Measurements from ENCODE around the gene MARCHF2. TPM values are rescaled to one million over a fixed set of nuclear protein-coding genes. Genes with fewer than 3 reads are reported as not detected.

Gene MARCHF2
- total RNA-seq, 1 donor from 2014 or later: 38.1 TPM

GRCh38 chr19:8387688-8388611 lies 25.2 kb upstream of the MARCHF2 start:
- Histone ChIP-seq H3K36me3 (ENCODE audit: control insufficient read depth in 3 of 3, insufficient read depth in 3 of 3, low read length in 3 of 3) (no peaks in the 10 kb centered on the region), H3K27ac (ENCODE audit: low read depth, low read length) (no peak overlapping the region), H3K27me3 (ENCODE audit: control insufficient read depth in 3 of 3, insufficient read depth in 3 of 3, low read length in 3 of 3) (no peaks in the 10 kb centered on the region), H3K4me1 (ENCODE audit: control insufficient read depth in 3 of 3, insufficient read depth in 3 of 3, low read length in 3 of 3) (peaks cover 18 to 29% (median 23%) of the 10 kb centered on the region in 3 donors), H3K9ac (ENCODE audit: low read depth in 1 of 3, low read length in 3 of 3) (no peak overlapping the region), H3K9me3 (ENCODE audit: control insufficient read depth in 3 of 3, low read length in 3 of 3) (no peaks in the 10 kb centered on the region), H3K4me3 (ENCODE audit: low read length in 3 of 3) (no peak overlapping the region)

- no peak overlapping the region for H3K27ac ChIP-seq (ENCODE audit: low read depth, low read length)
- H3K4me1 ChIP-seq (ENCODE audit: control insufficient read depth in 3 of 3, insufficient read depth in 3 of 3, low read length in 3 of 3): peaks cover 24 to 35% (median 29%) of the 10 kb centered on the region in 3 donors
- no peak overlapping the region for H3K4me3 ChIP-seq (ENCODE audit: low read length in 3 of 3)
- H3K27me3 ChIP-seq (ENCODE audit: control insufficient read depth in 3 of 3, insufficient read depth in 3 of 3, low read length in 3 of 3): no peaks in the 10 kb centered on the region
- no peaks in the 10 kb centered on the region for H3K36me3 ChIP-seq (ENCODE audit: control insufficient read depth in 3 of 3, insufficient read depth in 3 of 3, low read length in 3 of 3)
- H3K9ac ChIP-seq (ENCODE audit: low read depth in 1 of 3, low read length in 3 of 3): no peak overlapping the region
- H3K9me3 ChIP-seq (ENCODE audit: control insufficient read depth in 3 of 3, low read length in 3 of 3): no peaks in the 10 kb centered on the region
These were observed 24.5 kb upstream of the MARCHF2 start for GRCh38 chr19:8388612-8388958.

- Histone ChIP-seq H3K27me3 (ENCODE audit: control insufficient read depth in 3 of 3, insufficient read depth in 3 of 3, low read length in 3 of 3) (no peaks in the 10 kb centered on the region), H3K4me1 (ENCODE audit: control insufficient read depth in 3 of 3, insufficient read depth in 3 of 3, low read length in 3 of 3) (peaks cover 38 to 50% (median 43%) of the 10 kb centered on the region in 3 donors), H3K36me3 (ENCODE audit: control insufficient read depth in 3 of 3, insufficient read depth in 3 of 3, low read length in 3 of 3) (no peaks in the 10 kb centered on the region), H3K9ac (ENCODE audit: low read depth in 1 of 3, low read length in 3 of 3) (peak within 1 kb of the TSS; percentile 98 to 100 (median 99)), H3K27ac (ENCODE audit: low read depth, low read length) (peak within 1 kb of the TSS; percentile 100), H3K4me3 (ENCODE audit: low read length in 3 of 3) (peak within 1 kb of the TSS; percentile 75 to 91 (median 88)), H3K9me3 (ENCODE audit: control insufficient read depth in 3 of 3, low read length in 3 of 3) (no peaks in the 10 kb centered on the region)
These were observed 23.1 kb upstream of the MARCHF2 start, which contains the start of gene RAB11B for GRCh38 chr19:8389891-8390616. Gene RAB11B, plus strand, starts transcription at chr19:8390360. Its CDS starts 57 bp downstream, at chr19:8390417.

- Histone ChIP-seq H3K36me3 (ENCODE audit: control insufficient read depth in 3 of 3, insufficient read depth in 3 of 3, low read length in 3 of 3) (peaks cover 0 to 1% (median 0%) of the 10 kb centered on the region in 3 donors), H3K27ac (ENCODE audit: low read depth, low read length) (peak overlapping the region; percentile 100), H3K4me3 (ENCODE audit: low read length in 3 of 3) (peak overlapping the region; percentile 62 to 91 (median 88)), H3K9me3 (ENCODE audit: control insufficient read depth in 3 of 3, low read length in 3 of 3) (no peaks in the 10 kb centered on the region), H3K9ac (ENCODE audit: low read depth in 1 of 3, low read length in 3 of 3) (peak overlapping the region; percentile 98 to 100 (median 99)), H3K27me3 (ENCODE audit: control insufficient read depth in 3 of 3, insufficient read depth in 3 of 3, low read length in 3 of 3) (no peaks in the 10 kb centered on the region), H3K4me1 (ENCODE audit: control insufficient read depth in 3 of 3, insufficient read depth in 3 of 3, low read length in 3 of 3) (peaks cover 41 to 52% (median 49%) of the 10 kb centered on the region in 3 donors)
These were observed 22.5 kb upstream of the MARCHF2 start for GRCh38 chr19:8390617-8390981.

GRCh38 chr19:8391198-8392016 lies 21.7 kb upstream of the MARCHF2 start:
- Histone ChIP-seq H3K27ac (ENCODE audit: low read depth, low read length) (peak overlapping the region; percentile 100), H3K27me3 (ENCODE audit: control insufficient read depth in 3 of 3, insufficient read depth in 3 of 3, low read length in 3 of 3) (no peaks in the 10 kb centered on the region), H3K9me3 (ENCODE audit: control insufficient read depth in 3 of 3, low read length in 3 of 3) (no peaks in the 10 kb centered on the region), H3K4me1 (ENCODE audit: control insufficient read depth in 3 of 3, insufficient read depth in 3 of 3, low read length in 3 of 3) (peaks cover 46 to 60% (median 55%) of the 10 kb centered on the region in 3 donors), H3K9ac (ENCODE audit: low read depth in 1 of 3, low read length in 3 of 3) (peak overlapping the region; percentile 74 to 82 (median 76)), H3K36me3 (ENCODE audit: control insufficient read depth in 3 of 3, insufficient read depth in 3 of 3, low read length in 3 of 3) (peaks cover 0 to 2% (median 0%) of the 10 kb centered on the region in 3 donors), H3K4me3 (ENCODE audit: low read length in 3 of 3) (peak overlapping the region; percentile 62 to 70 (median 67))

GRCh38 chr19:8392017-8392591 lies 21.0 kb upstream of the MARCHF2 start:
- Histone ChIP-seq H3K9me3 (ENCODE audit: control insufficient read depth in 3 of 3, low read length in 3 of 3) (no peaks in the 10 kb centered on the region), H3K4me3 (ENCODE audit: low read length in 3 of 3) (peak overlapping the region; percentile 62 to 70 (median 67)), H3K27ac (ENCODE audit: low read depth, low read length) (peak overlapping the region; percentile 100), H3K36me3 (ENCODE audit: control insufficient read depth in 3 of 3, insufficient read depth in 3 of 3, low read length in 3 of 3) (peaks cover 0 to 2% (median 0%) of the 10 kb centered on the region in 3 donors), H3K4me1 (ENCODE audit: control insufficient read depth in 3 of 3, insufficient read depth in 3 of 3, low read length in 3 of 3) (peaks cover 51 to 65% (median 59%) of the 10 kb centered on the region in 3 donors), H3K9ac (ENCODE audit: low read depth in 1 of 3, low read length in 3 of 3) (peak overlapping the region; percentile 74 to 82 (median 76)), H3K27me3 (ENCODE audit: control insufficient read depth in 3 of 3, insufficient read depth in 3 of 3, low read length in 3 of 3) (no peaks in the 10 kb centered on the region)

- peak overlapping the region; percentile 100 for H3K27ac ChIP-seq (ENCODE audit: low read depth, low read length)
- no peaks in the 10 kb centered on the region for H3K9me3 ChIP-seq (ENCODE audit: control insufficient read depth in 3 of 3, low read length in 3 of 3)
- H3K4me1 ChIP-seq (ENCODE audit: control insufficient read depth in 3 of 3, insufficient read depth in 3 of 3, low read length in 3 of 3): peaks cover 58 to 77% (median 70%) of the 10 kb centered on the region in 3 donors
- no peak overlapping the region for H3K4me3 ChIP-seq (ENCODE audit: low read length in 3 of 3)
- H3K36me3 ChIP-seq (ENCODE audit: control insufficient read depth in 3 of 3, insufficient read depth in 3 of 3, low read length in 3 of 3): peaks cover 0 to 3% (median 3%) of the 10 kb centered on the region in 3 donors
- H3K9ac ChIP-seq (ENCODE audit: low read depth in 1 of 3, low read length in 3 of 3): peak overlapping the region; percentile 28 to 76 (median 47)
- H3K27me3 ChIP-seq (ENCODE audit: control insufficient read depth in 3 of 3, insufficient read depth in 3 of 3, low read length in 3 of 3): no peaks in the 10 kb centered on the region
These were observed 19.8 kb upstream of the MARCHF2 start for GRCh38 chr19:8393192-8393870.

- Histone ChIP-seq H3K4me1 (ENCODE audit: control insufficient read depth in 3 of 3, insufficient read depth in 3 of 3, low read length in 3 of 3) (peaks cover 58 to 79% (median 72%) of the 10 kb centered on the region in 3 donors), H3K36me3 (ENCODE audit: control insufficient read depth in 3 of 3, insufficient read depth in 3 of 3, low read length in 3 of 3) (peaks cover 0 to 4% (median 3%) of the 10 kb centered on the region in 3 donors), H3K9me3 (ENCODE audit: control insufficient read depth in 3 of 3, low read length in 3 of 3) (no peaks in the 10 kb centered on the region), H3K27ac (ENCODE audit: low read depth, low read length) (peak overlapping the region; percentile 100), H3K27me3 (ENCODE audit: control insufficient read depth in 3 of 3, insufficient read depth in 3 of 3, low read length in 3 of 3) (no peaks in the 10 kb centered on the region), H3K4me3 (ENCODE audit: low read length in 3 of 3) (no peak overlapping the region), H3K9ac (ENCODE audit: low read depth in 1 of 3, low read length in 3 of 3) (peak overlapping the region in 2 of 3 donors; percentile 28 to 76)
These were observed 19.2 kb upstream of the MARCHF2 start for GRCh38 chr19:8393871-8394250.

Data from skeletal muscle tissue (tissue), 4 donors.